ENCODE measurements around the gene BMERB1. TPM values are rescaled to one million over a fixed set of nuclear protein-coding genes. Genes with fewer than 3 reads are reported as not detected.

The BMERB1 gene
- total RNA-seq, 1 donor from 2014 or later: 10.6 TPM

GRCh38 chr16:15526097-15526496, 91.7 kb downstream of the BMERB1 start:
- Mint-ChIP-seq H3K36me3 (ENCODE audit: low read depth) (no peaks in the 10 kb centered on the region), H3K27ac (no peak overlapping the region), H3K4me1 (ENCODE audit: low read depth) (peaks cover 11% of the 10 kb centered on the region), H3K4me3 (ENCODE audit: low read depth) (no peak overlapping the region), H3K9me3 (no peaks in the 10 kb centered on the region), H3K27me3 (ENCODE audit: low read depth) (no peaks in the 10 kb centered on the region)
- no peak for DNase-seq (ENCODE audit: low spot score)
- intact Hi-C loops (cut with micrococcal nuclease): no loop called here

- no peak overlapping the region for H3K4me3 Mint-ChIP-seq (ENCODE audit: low read depth)
- no peaks in the 10 kb centered on the region for H3K36me3 Mint-ChIP-seq (ENCODE audit: low read depth)
- H3K27ac Mint-ChIP-seq: no peak overlapping the region
- H3K4me1 Mint-ChIP-seq (ENCODE audit: low read depth): peaks cover 7% of the 10 kb centered on the region
- no peaks in the 10 kb centered on the region for H3K9me3 Mint-ChIP-seq
- no peak for DNase-seq (ENCODE audit: low spot score)
- no peaks in the 10 kb centered on the region for H3K27me3 Mint-ChIP-seq (ENCODE audit: low read depth)
- intact Hi-C loops (cut with micrococcal nuclease): no loop called here
These were observed 92.3 kb downstream of the BMERB1 start for GRCh38 chr16:15526731-15527130.

- H3K36me3 Mint-ChIP-seq (ENCODE audit: low read depth): no peaks in the 10 kb centered on the region
- no peak overlapping the region for H3K27ac Mint-ChIP-seq
- H3K4me1 Mint-ChIP-seq (ENCODE audit: low read depth): no peaks in the 10 kb centered on the region
- intact Hi-C loops (cut with micrococcal nuclease): no loop called here
- DNase-seq (ENCODE audit: low spot score): no peak
- no peaks in the 10 kb centered on the region for H3K27me3 Mint-ChIP-seq (ENCODE audit: low read depth)
- no peak overlapping the region for H3K4me3 Mint-ChIP-seq (ENCODE audit: low read depth)
- no peaks in the 10 kb centered on the region for H3K9me3 Mint-ChIP-seq
These were observed 95.3 kb downstream of the BMERB1 start for GRCh38 chr16:15529673-15530072.

GRCh38 chr16:15530085-15530484, 95.7 kb downstream of the BMERB1 start:
- Mint-ChIP-seq H3K9me3 (no peaks in the 10 kb centered on the region), H3K27ac (no peak overlapping the region), H3K27me3 (ENCODE audit: low read depth) (no peaks in the 10 kb centered on the region), H3K4me1 (ENCODE audit: low read depth) (no peaks in the 10 kb centered on the region), H3K4me3 (ENCODE audit: low read depth) (no peak overlapping the region), H3K36me3 (ENCODE audit: low read depth) (no peaks in the 10 kb centered on the region)
- intact Hi-C loops (cut with micrococcal nuclease): no loop called here
- no peak for DNase-seq (ENCODE audit: low spot score)

GRCh38 chr16:15532825-15533224, 98.4 kb downstream of the BMERB1 start:
- H3K9me3 Mint-ChIP-seq: no peaks in the 10 kb centered on the region
- intact Hi-C loops (cut with micrococcal nuclease): no loop called here
- no peaks in the 10 kb centered on the region for H3K36me3 Mint-ChIP-seq (ENCODE audit: low read depth)
- no peaks in the 10 kb centered on the region for H3K4me1 Mint-ChIP-seq (ENCODE audit: low read depth)
- no peak overlapping the region for H3K27ac Mint-ChIP-seq
- H3K27me3 Mint-ChIP-seq (ENCODE audit: low read depth): no peaks in the 10 kb centered on the region
- no peak overlapping the region for H3K4me3 Mint-ChIP-seq (ENCODE audit: low read depth)
- no peak for DNase-seq (ENCODE audit: low spot score)

- no peaks in the 10 kb centered on the region for H3K9me3 Mint-ChIP-seq
- no peaks in the 10 kb centered on the region for H3K36me3 Mint-ChIP-seq (ENCODE audit: low read depth)
- no peaks in the 10 kb centered on the region for H3K27me3 Mint-ChIP-seq (ENCODE audit: low read depth)
- DNase-seq (ENCODE audit: low spot score): no peak
- no peak overlapping the region for H3K27ac Mint-ChIP-seq
- no peaks in the 10 kb centered on the region for H3K4me1 Mint-ChIP-seq (ENCODE audit: low read depth)
- no peak overlapping the region for H3K4me3 Mint-ChIP-seq (ENCODE audit: low read depth)
- intact Hi-C loops (cut with micrococcal nuclease): no loop called here
These were observed 99.0 kb downstream of the BMERB1 start for GRCh38 chr16:15533386-15533785.

- no peak overlapping the region for H3K27ac Mint-ChIP-seq
- no peaks in the 10 kb centered on the region for H3K4me1 Mint-ChIP-seq (ENCODE audit: low read depth)
- H3K36me3 Mint-ChIP-seq (ENCODE audit: low read depth): no peaks in the 10 kb centered on the region
- intact Hi-C loops (cut with micrococcal nuclease): no loop called here
- H3K27me3 Mint-ChIP-seq (ENCODE audit: low read depth): no peaks in the 10 kb centered on the region
- no peak for DNase-seq (ENCODE audit: low spot score)
- H3K4me3 Mint-ChIP-seq (ENCODE audit: low read depth): no peak overlapping the region
- no peaks in the 10 kb centered on the region for H3K9me3 Mint-ChIP-seq
These were observed 101.4 kb downstream of the BMERB1 start for GRCh38 chr16:15535772-15536171.

GRCh38 chr16:15536843-15537242, 102.5 kb downstream of the BMERB1 start:
- no peak overlapping the region for H3K4me3 Mint-ChIP-seq (ENCODE audit: low read depth)
- H3K36me3 Mint-ChIP-seq (ENCODE audit: low read depth): no peaks in the 10 kb centered on the region
- H3K4me1 Mint-ChIP-seq (ENCODE audit: low read depth): no peaks in the 10 kb centered on the region
- H3K27me3 Mint-ChIP-seq (ENCODE audit: low read depth): no peaks in the 10 kb centered on the region
- intact Hi-C loops (cut with micrococcal nuclease): no loop called here
- H3K9me3 Mint-ChIP-seq: no peaks in the 10 kb centered on the region
- no peak for DNase-seq (ENCODE audit: low spot score)
- H3K27ac Mint-ChIP-seq: no peak overlapping the region

GRCh38 chr16:15538507-15538906, 104.1 kb downstream of the BMERB1 start:
- no peak for DNase-seq (ENCODE audit: low spot score)
- H3K4me1 Mint-ChIP-seq (ENCODE audit: low read depth): no peaks in the 10 kb centered on the region
- no peaks in the 10 kb centered on the region for H3K9me3 Mint-ChIP-seq
- H3K27me3 Mint-ChIP-seq (ENCODE audit: low read depth): no peaks in the 10 kb centered on the region
- H3K4me3 Mint-ChIP-seq (ENCODE audit: low read depth): no peak overlapping the region
- no peak overlapping the region for H3K27ac Mint-ChIP-seq
- H3K36me3 Mint-ChIP-seq (ENCODE audit: low read depth): no peaks in the 10 kb centered on the region
- intact Hi-C loops (cut with micrococcal nuclease): no loop called here

- Mint-ChIP-seq H3K36me3 (ENCODE audit: low read depth) (no peaks in the 10 kb centered on the region), H3K27me3 (ENCODE audit: low read depth) (no peaks in the 10 kb centered on the region), H3K4me1 (ENCODE audit: low read depth) (no peaks in the 10 kb centered on the region), H3K27ac (no peak overlapping the region), H3K9me3 (no peaks in the 10 kb centered on the region), H3K4me3 (ENCODE audit: low read depth) (no peak overlapping the region)
- intact Hi-C loops (cut with micrococcal nuclease): no loop called here
- no peak for DNase-seq (ENCODE audit: low spot score)
These were observed 104.8 kb downstream of the BMERB1 start for GRCh38 chr16:15539197-15539596.

- intact Hi-C loops (cut with micrococcal nuclease): no loop called here
- Mint-ChIP-seq H3K36me3 (ENCODE audit: low read depth) (no peaks in the 10 kb centered on the region), H3K9me3 (no peaks in the 10 kb centered on the region)
These were observed 107.9 kb downstream of the BMERB1 start for GRCh38 chr16:15542261-15542660.

GRCh38 chr16:15542734-15543347, 108.5 kb downstream of the BMERB1 start:
- intact Hi-C loops (cut with micrococcal nuclease): no loop called here
- Mint-ChIP-seq H3K27me3 (ENCODE audit: low read depth) (no peaks in the 10 kb centered on the region), H3K9me3 (no peaks in the 10 kb centered on the region), H3K27ac (no peak overlapping the region), H3K4me3 (ENCODE audit: low read depth) (no peak overlapping the region), H3K4me1 (ENCODE audit: low read depth) (no peaks in the 10 kb centered on the region), H3K36me3 (ENCODE audit: low read depth) (no peaks in the 10 kb centered on the region)
- no peak for DNase-seq (ENCODE audit: low spot score)

More at GRCh38 chr16:15542261-15542660, 107.9 kb downstream of the BMERB1 start:
- Mint-ChIP-seq H3K4me3 (ENCODE audit: low read depth) (no peak overlapping the region), H3K27me3 (ENCODE audit: low read depth) (no peaks in the 10 kb centered on the region), H3K4me1 (ENCODE audit: low read depth) (no peaks in the 10 kb centered on the region), H3K27ac (no peak overlapping the region)
- DNase-seq (ENCODE audit: low spot score): no peak

- intact Hi-C loops (cut with micrococcal nuclease): no loop called here
- DNase-seq (ENCODE audit: low spot score): no peak
- Mint-ChIP-seq H3K4me3 (ENCODE audit: low read depth) (no peak overlapping the region), H3K9me3 (no peaks in the 10 kb centered on the region), H3K27me3 (ENCODE audit: low read depth) (no peaks in the 10 kb centered on the region), H3K36me3 (ENCODE audit: low read depth) (no peaks in the 10 kb centered on the region), H3K27ac (no peak overlapping the region), H3K4me1 (ENCODE audit: low read depth) (peaks cover 3% of the 10 kb centered on the region)
These were observed 110.0 kb downstream of the BMERB1 start for GRCh38 chr16:15544405-15544804.

- peaks cover 3% of the 10 kb centered on the region for H3K4me1 Mint-ChIP-seq (ENCODE audit: low read depth)
- no peaks in the 10 kb centered on the region for H3K27me3 Mint-ChIP-seq (ENCODE audit: low read depth)
- H3K36me3 Mint-ChIP-seq (ENCODE audit: low read depth): no peaks in the 10 kb centered on the region
- intact Hi-C loops (cut with micrococcal nuclease): no loop called here
- no peaks in the 10 kb centered on the region for H3K9me3 Mint-ChIP-seq
- no peak overlapping the region for H3K27ac Mint-ChIP-seq
- DNase-seq (ENCODE audit: low spot score): no peak
- H3K4me3 Mint-ChIP-seq (ENCODE audit: low read depth): no peak overlapping the region
These were observed 111.2 kb downstream of the BMERB1 start for GRCh38 chr16:15545544-15545943.

All from activated T-helper 2 cell treated with anti-CD3 and anti-CD28 coated beads, Interferon-gamma antibody, Interleukin-2, Interleukin-4, amounts not matched to agents 10 μg/mL and 5 μg/mL and 100 μg/mL, durations not matched to agents 14 hours and 24 hours and 36 hours (primary cell).